Stimulated activated naive CD8-positive, alpha-beta T cell treated with anti-CD3 and anti-CD28 coated beads, Interleukin-15, Interleukin-2, amounts not matched to agents 100 ng/mL and 50 ng/mL, for 24 hours (primary cell): ENCODE measurements around the gene RASSF5.
"Not testable (repeated sequence)": the region's sequence is repeated elsewhere in the genome, so short reads cannot be mapped to it uniquely, and the experiment has no call there.

Experiments used
- H3K27ac Mint-ChIP-seq: one replicate; pipeline ENCODE4 v1.8.0; 2021; ENCODE audit warnings: mild to moderate bottlenecking, mixed read lengths
- H3K27me3 Mint-ChIP-seq: one replicate; pipeline ENCODE4 v1.8.0; 2021; ENCODE audit warnings: mixed read lengths
- H3K36me3 Mint-ChIP-seq: one replicate; pipeline ENCODE4 v1.8.0; 2021; ENCODE audit warnings: low read depth, mixed read lengths
- H3K4me1 Mint-ChIP-seq: one replicate; pipeline ENCODE4 v1.8.0; 2021; ENCODE audit warnings: low read depth, mixed read lengths
- H3K4me3 Mint-ChIP-seq: one replicate; pipeline ENCODE4 v1.8.0; 2021; ENCODE audit warnings: mild to moderate bottlenecking, mixed read lengths
- H3K9me3 Mint-ChIP-seq: one replicate; pipeline ENCODE4 v1.8.0; 2021; ENCODE audit warnings: mixed read lengths

Gene RASSF5

GRCh38 chr1:206581114-206581497, 73.8 kb downstream of the RASSF5 start:
- H3K4me1 Mint-ChIP-seq, result peaks cover 96% of the 10 kb centered on the region
- H3K9me3 Mint-ChIP-seq, H3K27me3 Mint-ChIP-seq: not testable (repeated sequence)
- peaks cover 90% of the 10 kb centered on the region for H3K36me3 Mint-ChIP-seq
- peak overlapping the region; percentile 100 for H3K27ac Mint-ChIP-seq
- H3K4me3 Mint-ChIP-seq, result peak overlapping the region; percentile 70

DNA sequence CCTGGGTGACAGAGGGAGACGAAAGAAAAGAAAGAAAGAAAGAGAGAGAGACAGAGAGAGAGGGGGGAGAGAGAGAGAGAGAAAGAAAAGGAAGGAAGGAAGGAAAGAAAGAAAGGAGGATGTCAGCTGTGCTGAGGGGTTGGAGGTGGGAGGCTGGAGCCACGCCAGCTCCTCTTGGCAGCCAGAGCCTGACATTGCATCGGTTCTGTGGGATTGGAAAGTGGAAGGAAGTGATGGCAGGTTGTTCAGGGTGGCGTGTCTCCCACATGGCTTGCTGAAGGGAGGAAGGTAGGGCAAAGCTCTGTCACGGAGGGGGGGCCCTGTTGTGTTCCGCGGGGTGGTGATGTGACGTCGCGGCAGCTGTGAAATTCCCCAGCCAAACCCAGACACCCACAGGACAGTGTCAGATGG, 74.2 kb downstream of the RASSF5 start:
- Mint-ChIP-seq H3K27ac (peak overlapping the region; percentile 100), H3K9me3 (no peaks in the 10 kb centered on the region), H3K36me3 (peaks cover 90% of the 10 kb centered on the region), H3K4me1 (peaks cover 94% of the 10 kb centered on the region), H3K4me3 (peak overlapping the region; percentile 70), H3K27me3 (no peaks in the 10 kb centered on the region)

DNA sequence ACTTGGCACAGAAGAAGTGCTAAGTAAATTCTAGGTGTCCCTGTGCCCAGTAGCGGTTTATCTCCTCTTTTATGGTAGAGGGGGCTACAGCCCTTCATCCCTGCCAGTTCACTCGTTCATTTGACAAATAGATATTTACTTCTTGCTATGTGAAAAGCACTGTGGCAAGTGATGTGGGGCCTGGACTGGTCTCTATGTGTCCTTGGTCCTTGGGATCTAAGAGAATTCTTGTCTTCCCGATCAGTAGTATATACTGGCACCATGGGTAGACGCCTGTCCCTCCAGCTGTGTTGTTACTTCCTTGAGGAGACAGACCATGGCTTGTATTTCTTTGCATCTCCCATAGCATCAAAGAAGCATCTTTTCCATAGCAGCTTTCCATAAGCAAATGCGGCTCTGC, 75.2 kb downstream of the RASSF5 start:
- H3K9me3 Mint-ChIP-seq, result no peaks in the 10 kb centered on the region
- H3K4me1 Mint-ChIP-seq, result peaks cover 94% of the 10 kb centered on the region
- H3K27ac Mint-ChIP-seq, result peak overlapping the region; percentile 100
- peak overlapping the region; percentile 64 for H3K4me3 Mint-ChIP-seq
- H3K36me3 Mint-ChIP-seq, result peaks cover 92% of the 10 kb centered on the region
- H3K27me3 Mint-ChIP-seq, result no peaks in the 10 kb centered on the region

- peaks cover 95% of the 10 kb centered on the region for H3K36me3 Mint-ChIP-seq
- H3K4me3 Mint-ChIP-seq, result peak overlapping the region; percentile 64
- H3K27me3 Mint-ChIP-seq, result no peaks in the 10 kb centered on the region
- H3K4me1 Mint-ChIP-seq, result peaks cover 94% of the 10 kb centered on the region
- H3K27ac Mint-ChIP-seq, result peak overlapping the region; percentile 100
- H3K9me3 Mint-ChIP-seq, result no peaks in the 10 kb centered on the region
Observed at GRCh38 chr1:206582971-206583706, 75.8 kb downstream of the RASSF5 start.

- H3K36me3 Mint-ChIP-seq, result peaks cover 95% of the 10 kb centered on the region
- peak overlapping the region; percentile 100 for H3K27ac Mint-ChIP-seq
- no peaks in the 10 kb centered on the region for H3K27me3 Mint-ChIP-seq
- peak overlapping the region; percentile 64 for H3K4me3 Mint-ChIP-seq
- peaks cover 94% of the 10 kb centered on the region for H3K4me1 Mint-ChIP-seq
- no peaks in the 10 kb centered on the region for H3K9me3 Mint-ChIP-seq
Observed at GRCh38 chr1:206583707-206584648, 76.6 kb downstream of the RASSF5 start.

- Mint-ChIP-seq H3K4me1 (peaks cover 94% of the 10 kb centered on the region), H3K9me3 (no peaks in the 10 kb centered on the region), H3K36me3 (peaks cover 93% of the 10 kb centered on the region), H3K27me3 (no peaks in the 10 kb centered on the region), H3K27ac (peak overlapping the region; percentile 78), H3K4me3 (no peak overlapping the region)
Observed at GRCh38 chr1:206584683-206585082, 77.4 kb downstream of the RASSF5 start.

DNA sequence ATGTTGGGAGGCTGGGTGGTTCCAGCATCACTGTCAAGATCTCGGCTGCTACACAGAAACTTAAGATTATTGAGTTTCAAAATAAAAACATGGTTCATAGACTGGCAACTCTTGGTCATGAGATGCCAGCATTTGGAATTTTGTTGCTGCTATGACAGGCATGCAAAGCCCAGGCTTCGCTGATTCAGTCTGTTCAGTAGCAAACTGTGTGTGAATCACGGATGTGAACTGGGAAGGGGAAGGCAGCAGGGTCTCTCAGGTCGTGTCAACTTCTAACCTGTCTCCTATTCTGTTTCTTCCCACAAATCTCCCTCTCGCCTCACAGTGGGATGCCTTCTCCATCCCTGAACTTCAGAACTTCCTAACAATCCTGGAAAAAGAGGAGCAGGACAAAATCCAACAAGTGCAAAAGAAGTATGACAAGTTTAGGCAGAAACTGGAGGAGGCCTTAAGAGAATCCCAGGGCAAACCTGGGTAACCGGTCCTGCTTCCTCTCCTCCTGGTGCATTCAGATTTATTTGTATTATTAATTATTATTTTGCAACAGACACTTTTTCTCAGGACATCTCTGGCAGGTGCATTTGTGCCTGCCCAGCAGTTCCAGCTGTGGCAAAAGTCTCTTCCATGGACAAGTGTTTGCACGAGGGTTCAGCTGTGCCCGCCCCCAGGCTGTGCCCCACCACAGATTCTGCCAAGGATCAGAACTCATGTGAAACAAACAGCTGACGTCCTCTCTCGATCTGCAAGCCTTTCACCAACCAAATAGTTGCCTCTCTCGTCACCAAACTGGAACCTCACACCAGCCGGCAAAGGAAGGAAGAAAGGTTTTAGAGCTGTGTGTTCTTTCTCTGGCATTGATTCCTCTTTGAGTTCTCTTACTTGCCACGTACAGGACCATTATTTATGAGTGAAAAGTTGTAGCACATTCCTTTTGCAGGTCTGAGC, 79.4 kb downstream of the RASSF5 start:
- peak overlapping the region; percentile 97 for H3K27ac Mint-ChIP-seq
- no peaks in the 10 kb centered on the region for H3K27me3 Mint-ChIP-seq
- H3K4me3 Mint-ChIP-seq, result peak overlapping the region; percentile 2
- H3K36me3 Mint-ChIP-seq, result peaks cover 89% of the 10 kb centered on the region
- H3K4me1 Mint-ChIP-seq, result peaks cover 94% of the 10 kb centered on the region
- H3K9me3 Mint-ChIP-seq, result no peaks in the 10 kb centered on the region

DNA sequence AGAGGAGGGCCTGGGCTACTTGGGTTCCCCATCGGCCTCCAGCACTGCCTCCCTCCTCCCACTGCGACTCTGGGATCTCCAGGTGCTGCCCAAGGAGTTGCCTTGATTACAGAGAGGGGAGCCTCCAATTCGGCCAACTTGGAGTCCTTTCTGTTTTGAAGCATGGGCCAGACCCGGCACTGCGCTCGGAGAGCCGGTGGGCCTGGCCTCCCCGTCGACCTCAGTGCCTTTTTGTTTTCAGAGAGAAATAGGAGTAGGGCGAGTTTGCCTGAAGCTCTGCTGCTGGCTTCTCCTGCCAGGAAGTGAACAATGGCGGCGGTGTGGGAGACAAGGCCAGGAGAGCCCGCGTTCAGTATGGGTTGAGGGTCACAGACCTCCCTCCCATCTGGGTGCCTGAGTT, 80.6 kb downstream of the RASSF5 start:
- Mint-ChIP-seq H3K4me1 (peaks cover 92% of the 10 kb centered on the region), H3K27ac (peak overlapping the region; percentile 97), H3K4me3 (no peak overlapping the region)

DNA sequence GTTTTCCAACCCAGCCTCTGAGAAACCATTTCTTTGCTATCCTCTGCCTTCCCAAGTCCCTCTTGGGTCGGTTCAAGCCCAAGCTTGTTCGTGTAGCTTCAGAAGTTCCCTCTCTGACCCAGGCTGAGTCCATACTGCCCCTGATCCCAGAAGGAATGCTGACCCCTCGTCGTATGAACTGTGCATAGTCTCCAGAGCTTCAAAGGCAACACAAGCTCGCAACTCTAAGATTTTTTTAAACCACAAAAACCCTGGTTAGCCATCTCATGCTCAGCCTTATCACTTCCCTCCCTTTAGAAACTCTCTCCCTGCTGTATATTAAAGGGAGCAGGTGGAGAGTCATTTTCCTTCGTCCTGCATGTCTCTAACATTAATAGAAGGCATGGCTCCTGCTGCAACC, 81.2 kb downstream of the RASSF5 start:
- Mint-ChIP-seq H3K4me1 (peaks cover 87% of the 10 kb centered on the region), H3K4me3 (peak overlapping the region; percentile 66), H3K9me3 (no peaks in the 10 kb centered on the region), H3K27me3 (no peaks in the 10 kb centered on the region), H3K27ac (peak overlapping the region; percentile 97), H3K36me3 (peaks cover 90% of the 10 kb centered on the region)

More for the DNA sequence above, 80.6 kb downstream of the RASSF5 start:
- no peaks in the 10 kb centered on the region for H3K9me3 Mint-ChIP-seq
- H3K36me3 Mint-ChIP-seq, result peaks cover 91% of the 10 kb centered on the region
- no peaks in the 10 kb centered on the region for H3K27me3 Mint-ChIP-seq

DNA sequence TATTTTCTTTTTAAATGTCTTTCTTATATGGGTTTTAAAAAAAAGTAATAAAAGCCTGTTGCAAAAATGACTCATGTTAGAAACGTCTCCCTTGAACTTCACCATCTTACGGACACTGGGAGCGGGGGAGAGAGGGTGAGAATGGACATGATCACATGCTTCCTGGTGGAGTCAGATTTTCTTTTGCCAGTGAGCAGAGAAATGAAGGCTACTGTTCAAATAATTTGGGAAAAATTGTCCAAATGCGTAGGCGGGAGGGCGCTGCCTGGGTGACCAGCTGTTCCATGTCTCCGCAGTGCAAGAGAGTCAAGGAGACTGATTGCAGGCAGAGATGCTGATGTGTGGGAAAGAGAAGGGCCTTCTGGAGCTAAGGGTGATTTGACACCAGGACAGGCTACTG, 81.9 kb downstream of the RASSF5 start:
- peak overlapping the region; percentile 66 for H3K4me3 Mint-ChIP-seq
- peaks cover 79% of the 10 kb centered on the region for H3K4me1 Mint-ChIP-seq
- peaks cover 90% of the 10 kb centered on the region for H3K36me3 Mint-ChIP-seq
- no peaks in the 10 kb centered on the region for H3K9me3 Mint-ChIP-seq
- peak overlapping the region; percentile 97 for H3K27ac Mint-ChIP-seq
- H3K27me3 Mint-ChIP-seq, result no peaks in the 10 kb centered on the region

DNA sequence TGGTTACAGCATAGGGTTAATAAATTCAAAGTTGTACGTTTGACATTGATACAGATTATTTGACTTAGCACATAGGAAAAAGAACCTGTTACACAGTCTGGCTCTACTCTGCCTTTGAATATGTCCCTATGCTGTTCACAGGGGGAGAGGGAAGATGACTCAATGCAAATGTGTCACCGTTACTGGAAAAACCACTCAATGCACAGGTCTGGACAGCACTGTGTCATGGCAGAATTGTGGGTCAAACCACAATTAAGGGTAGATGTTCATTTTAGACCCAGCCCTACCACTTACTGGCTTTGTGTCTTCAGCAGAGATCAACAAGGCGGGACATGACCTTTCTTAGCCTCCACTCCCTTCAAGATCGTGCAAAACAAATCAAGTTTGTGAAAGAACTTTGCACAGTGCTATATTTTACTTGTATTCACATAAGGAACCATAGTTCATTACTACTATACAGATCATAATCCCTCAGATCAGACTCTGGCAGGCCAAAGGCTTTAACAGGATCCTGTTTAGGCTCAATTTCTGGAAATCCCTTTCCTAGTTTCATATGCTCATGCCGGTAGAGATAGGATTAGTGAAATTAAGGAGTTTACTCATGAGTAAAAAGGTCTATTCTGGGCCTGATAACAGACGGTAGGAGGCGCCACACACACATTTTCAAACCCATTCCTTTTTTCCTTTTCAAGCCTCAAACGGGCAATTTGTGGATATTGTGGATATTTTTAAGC, 82.9 kb downstream of the RASSF5 start:
- peak overlapping the region; percentile 97 for H3K27ac Mint-ChIP-seq
- H3K36me3 Mint-ChIP-seq, result peaks cover 91% of the 10 kb centered on the region
- H3K27me3 Mint-ChIP-seq, result no peaks in the 10 kb centered on the region
- H3K9me3 Mint-ChIP-seq, result no peaks in the 10 kb centered on the region
- H3K4me1 Mint-ChIP-seq, result peaks cover 71% of the 10 kb centered on the region
- peak overlapping the region; percentile 65 for H3K4me3 Mint-ChIP-seq

GRCh38 chr1:206591226-206591625, 83.9 kb downstream of the RASSF5 start:
- Mint-ChIP-seq H3K9me3 (no peaks in the 10 kb centered on the region), H3K4me3 (peak overlapping the region; percentile 65), H3K27me3 (no peaks in the 10 kb centered on the region), H3K4me1 (peaks cover 65% of the 10 kb centered on the region), H3K27ac (peak overlapping the region; percentile 97), H3K36me3 (peaks cover 91% of the 10 kb centered on the region)

DNA sequence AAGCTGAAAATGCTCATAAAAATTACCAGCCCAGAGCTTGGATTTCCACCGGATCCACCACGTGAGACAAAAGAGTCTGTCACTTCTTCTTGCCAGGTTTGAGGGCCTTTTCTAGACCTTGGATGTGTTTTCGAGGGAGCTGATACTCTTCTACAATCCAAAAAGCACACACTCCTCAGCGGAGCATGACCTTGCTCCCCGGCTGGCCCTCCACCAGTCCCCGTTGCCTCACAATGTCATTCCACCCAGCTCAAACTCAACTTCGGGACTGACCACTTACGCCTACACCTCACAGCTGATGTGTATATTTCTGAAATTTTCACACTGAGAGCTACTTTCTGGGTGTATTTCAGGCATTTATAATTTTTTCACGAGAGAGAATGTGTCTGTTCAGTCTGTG, 84.4 kb downstream of the RASSF5 start:
- no peaks in the 10 kb centered on the region for H3K27me3 Mint-ChIP-seq
- peaks cover 91% of the 10 kb centered on the region for H3K36me3 Mint-ChIP-seq
- no peaks in the 10 kb centered on the region for H3K9me3 Mint-ChIP-seq
- peaks cover 61% of the 10 kb centered on the region for H3K4me1 Mint-ChIP-seq
- H3K27ac Mint-ChIP-seq, result peak overlapping the region; percentile 58
- H3K4me3 Mint-ChIP-seq, result no peak overlapping the region
